Esophagus squamous epithelium (tissue), 4 donors: ENCODE measurements around the gene ZNF750.

Experiments
- CTCF ChIP-seq, 6 experiments: fragments of 450-650 bp in 4 of 6; fragments of 200-600 bp in 2 of 6; sonication (generic) in 2 of 6; IDR thresholded peaks; one replicate each; pipeline ENCODE4 v1.5.1; 2016 to 2019; ENCODE audit warnings: antibody characterized with exemption in 6 of 6, mild to moderate bottlenecking in 4 of 6, moderate library complexity in 4 of 6
- POLR2A ChIP-seq, 4 donors: fragments of 450-650 bp; IDR thresholded peaks; one replicate each; pipeline ENCODE4 v1.6.1; 2017; ENCODE audit warnings: antibody characterized with exemption in 4 of 4, mild to moderate bottlenecking in 4 of 4, moderate library complexity in 3 of 4

GRCh38 chr17:82849076-82849945 is 9.5 kb upstream of the ZNF750 start:
- TF ChIP-seq POLR2A (IDR thresholded peaks at IDR 0.05) (no peak), CTCF (IDR thresholded peaks at IDR 0.05) (no peak)
